GM18511 (cell line): ENCODE data around the gene FOXL3.

Source experiments
- ATAC-seq: cut with Tn5 transposase; IDR thresholded peaks from one replicate; pipeline ENCODE4 v1.9.1; 2021; ENCODE audit warnings: mild to moderate bottlenecking, moderate library complexity; ENCODE audit not compliant: unreplicated experiment

The FOXL3 gene

GRCh38 chr7:265998-266850 lies 23.7 kb upstream of the FOXL3 start:
- no peak for ATAC-seq

GRCh38 chr7:266851-267840 lies 22.8 kb upstream of the FOXL3 start:
- ATAC-seq: no peak

GRCh38 chr7:268991-269390 lies 21.0 kb upstream of the FOXL3 start:
- ATAC-seq: no peak

- no peak for ATAC-seq
Observed at GRCh38 chr7:269721-270120, 20.2 kb upstream of the FOXL3 start.

GRCh38 chr7:270351-270983 lies 19.5 kb upstream of the FOXL3 start:
- ATAC-seq: no peak

GRCh38 chr7:271266-272107 lies 18.5 kb upstream of the FOXL3 start:
- ATAC-seq: no peak

GRCh38 chr7:272108-272615 lies 17.8 kb upstream of the FOXL3 start:
- no peak for ATAC-seq

GRCh38 chr7:272631-273030 lies 17.3 kb upstream of the FOXL3 start:
- no peak for ATAC-seq

GRCh38 chr7:273327-273726 lies 16.6 kb upstream of the FOXL3 start:
- ATAC-seq: no peak

GRCh38 chr7:274266-274665 lies 15.7 kb upstream of the FOXL3 start:
- ATAC-seq: no peak

- ATAC-seq: no peak
Observed at GRCh38 chr7:276230-276835, 13.6 kb upstream of the FOXL3 start.

GRCh38 chr7:277228-277627 lies 12.7 kb upstream of the FOXL3 start:
- no peak for ATAC-seq

- ATAC-seq: no peak
Observed at GRCh38 chr7:278081-278480, 11.9 kb upstream of the FOXL3 start.

GRCh38 chr7:279821-280220 lies 10.1 kb upstream of the FOXL3 start:
- ATAC-seq: no peak

- no peak for ATAC-seq
Observed at GRCh38 chr7:280461-280860, 9.5 kb upstream of the FOXL3 start.

GRCh38 chr7:281637-282036 lies 8.3 kb upstream of the FOXL3 start:
- no peak for ATAC-seq

- no peak for ATAC-seq
Observed at GRCh38 chr7:282621-283020, 7.3 kb upstream of the FOXL3 start.

GRCh38 chr7:284762-285722 lies 4.9 kb upstream of the FOXL3 start:
- no peak for ATAC-seq

GRCh38 chr7:285731-286130 lies 4.2 kb upstream of the FOXL3 start:
- ATAC-seq: no peak
